GM20000 (cell line): ENCODE results near the gene FRMD4A.

Experiments used
- DNase-seq: peaks from one replicate; pipeline ENCODE4 v3.0.0; 2012; ENCODE audit warnings: low spot score
- CTCF ChIP-seq: IDR thresholded peaks from 2 replicates; pipeline ENCODE4 v1.5.1; 2012; ENCODE audit warnings: mild to moderate bottlenecking, control low read depth; ENCODE audit errors: extremely low read depth, missing control alignments

Gene FRMD4A

GRCh38 chr10:13885238-13885990 is 445.3 kb downstream of the FRMD4A start:
- TF ChIP-seq CTCF: no peak

GRCh38 chr10:13883636-13884444 is 446.9 kb downstream of the FRMD4A start:
- DNase-seq: no peak
- no peak for TF ChIP-seq CTCF

More at GRCh38 chr10:13885238-13885990, 445.3 kb downstream of the FRMD4A start:
- DNase-seq: no peak

GRCh38 chr10:13882119-13882711 is 448.5 kb downstream of the FRMD4A start:
- DNase-seq: no peak
- no peak for TF ChIP-seq CTCF

GRCh38 chr10:13880760-13881159 is 450.0 kb downstream of the FRMD4A start:
- TF ChIP-seq CTCF: no peak

GRCh38 chr10:13877154-13877909 is 453.4 kb downstream of the FRMD4A start:
- no peak for TF ChIP-seq CTCF
- no peak for DNase-seq

More at GRCh38 chr10:13880760-13881159, 450.0 kb downstream of the FRMD4A start:
- no peak for DNase-seq

GRCh38 chr10:13873196-13873595 is 457.5 kb downstream of the FRMD4A start:
- DNase-seq: no peak
- no peak for TF ChIP-seq CTCF

- TF ChIP-seq CTCF: no peak
- DNase-seq: no peak
Measured at GRCh38 chr10:13872411-13872810, 458.3 kb downstream of the FRMD4A start.
